ENCODE data around the gene SLC4A1. TPM values are rescaled to one million over a fixed set of nuclear protein-coding genes. Genes with fewer than 3 reads are reported as not detected.

Gene SLC4A1
- total RNA-seq, 4 donors from 2014 or later = 0.11 to 0.20 TPM; not detected in 2

DNA sequence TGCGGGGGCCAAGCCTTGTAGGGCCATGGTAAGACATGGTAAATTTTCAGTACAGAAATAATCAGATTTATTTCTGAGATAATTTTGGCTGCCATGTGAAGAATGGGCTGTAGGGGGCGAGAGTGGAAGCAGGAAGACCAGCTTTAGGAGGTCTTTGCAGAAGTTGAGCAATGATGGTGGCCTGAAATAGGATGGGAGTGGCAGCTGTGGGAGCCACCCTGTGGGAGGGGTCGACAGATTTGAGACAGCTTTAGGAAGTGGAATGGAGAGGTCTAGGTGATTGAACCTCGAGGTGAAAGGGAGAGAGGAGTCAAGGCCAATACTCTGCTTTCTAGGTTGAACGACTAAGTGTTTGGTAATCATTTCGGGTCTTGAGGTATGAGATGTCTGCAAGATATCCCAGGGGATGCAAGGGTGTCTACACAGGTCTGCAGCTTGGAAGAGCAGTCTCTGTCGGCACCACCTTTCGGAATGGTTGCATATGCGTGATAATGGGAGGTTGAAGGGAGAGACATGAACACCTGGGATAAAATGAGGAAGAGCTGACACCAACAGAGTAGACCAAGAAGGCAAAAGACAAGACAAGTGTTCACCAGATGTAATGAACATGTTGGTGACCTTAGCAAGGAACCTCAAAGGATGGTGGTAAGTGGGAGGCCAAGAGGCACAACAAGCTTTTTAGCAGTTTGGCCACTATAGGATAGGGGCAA lies 64.0 kb downstream of the SLC4A1 start:
- no peak overlapping the region for H3K27ac ChIP-seq
- peaks cover 0 to 6% of the 10 kb centered on the region in 2 donors for H3K4me1 ChIP-seq
- TF ChIP-seq, protein P1, sequence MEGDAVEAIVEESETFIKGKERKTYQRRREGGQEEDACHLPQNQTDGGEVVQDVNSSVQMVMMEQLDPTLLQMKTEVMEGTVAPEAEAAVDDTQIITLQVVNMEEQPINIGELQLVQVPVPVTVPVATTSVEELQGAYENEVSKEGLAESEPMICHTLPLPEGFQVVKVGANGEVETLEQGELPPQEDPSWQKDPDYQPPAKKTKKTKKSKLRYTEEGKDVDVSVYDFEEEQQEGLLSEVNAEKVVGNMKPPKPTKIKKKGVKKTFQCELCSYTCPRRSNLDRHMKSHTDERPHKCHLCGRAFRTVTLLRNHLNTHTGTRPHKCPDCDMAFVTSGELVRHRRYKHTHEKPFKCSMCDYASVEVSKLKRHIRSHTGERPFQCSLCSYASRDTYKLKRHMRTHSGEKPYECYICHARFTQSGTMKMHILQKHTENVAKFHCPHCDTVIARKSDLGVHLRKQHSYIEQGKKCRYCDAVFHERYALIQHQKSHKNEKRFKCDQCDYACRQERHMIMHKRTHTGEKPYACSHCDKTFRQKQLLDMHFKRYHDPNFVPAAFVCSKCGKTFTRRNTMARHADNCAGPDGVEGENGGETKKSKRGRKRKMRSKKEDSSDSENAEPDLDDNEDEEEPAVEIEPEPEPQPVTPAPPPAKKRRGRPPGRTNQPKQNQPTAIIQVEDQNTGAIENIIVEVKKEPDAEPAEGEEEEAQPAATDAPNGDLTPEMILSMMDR (IDR thresholded peaks at IDR 0.05 in 4 of 5, conservative IDR thresholded peaks at IDR 0.05 in 1 of 5) = peak; percentile 9 to 49 (median 42)
- TF ChIP-seq POLR2A (IDR thresholded peaks at IDR 0.05) = no peak
- peaks cover 0 to 24% of the 10 kb centered on the region in 2 donors for H3K36me3 ChIP-seq
- H3K27me3 ChIP-seq = no peaks in the 10 kb centered on the region
- in situ Hi-C loops (cut with MboI; ENCODE audit: low sequenced_read_pairs in 4 of 4) = loop anchor here (5.0 to 25.0 kb wide), 4 partner anchors 123 to 308 kb away; partner anchors contain the start of gene GPATCH8 (in 3 of the 4)
- intact Hi-C loops (cut with DNase I; ENCODE audit: low total_unique reads) = no loop called here
- no peak for DNase-seq
- no peak for ATAC-seq
- H3K9me3 ChIP-seq = no peaks in the 10 kb centered on the region
- H3K4me3 ChIP-seq = no peak overlapping the region

DNA sequence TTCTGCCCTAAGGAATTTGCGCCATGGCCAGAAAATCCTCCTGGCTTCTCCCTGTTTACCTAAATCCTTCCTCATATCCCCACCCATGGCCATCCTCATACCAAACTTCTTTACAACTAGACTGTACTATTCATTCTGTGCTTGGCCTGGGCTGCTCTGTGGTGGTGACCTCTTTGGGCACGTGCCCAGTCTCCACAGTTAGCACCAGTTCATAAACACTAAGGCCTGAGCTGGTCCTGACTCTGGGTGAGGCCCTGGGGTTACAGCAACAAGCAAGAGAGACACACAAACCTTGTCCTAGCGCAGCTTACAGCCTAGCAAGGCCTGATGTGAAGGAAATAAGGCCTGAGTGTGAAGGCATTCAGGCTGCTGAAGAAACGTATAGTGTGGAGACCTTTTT lies 65.2 kb downstream of the SLC4A1 start:
- in situ Hi-C loops (cut with MboI; ENCODE audit: low sequenced_read_pairs in 4 of 4) (loop anchor here (5.0 to 25.0 kb wide), 4 partner anchors 125 to 310 kb away; partner anchors contain the start of gene GPATCH8 (in 3 of the 4)), intact Hi-C loops (cut with DNase I; ENCODE audit: low total_unique reads) (no loop called here)
- no peak for DNase-seq
- peaks cover 0 to 13% of the 10 kb centered on the region in 2 donors for H3K36me3 ChIP-seq
- no peaks in the 10 kb centered on the region for H3K27me3 ChIP-seq
- TF ChIP-seq, protein P1 (IDR thresholded peaks at IDR 0.05 in 4 of 5, conservative IDR thresholded peaks at IDR 0.05 in 1 of 5) = no peak
- no peak for TF ChIP-seq POLR2A (IDR thresholded peaks at IDR 0.05)
- H3K4me1 ChIP-seq = peaks cover 9 to 15% of the 10 kb centered on the region in 2 donors
- no peaks in the 10 kb centered on the region for H3K9me3 ChIP-seq
- H3K4me3 ChIP-seq = no peak overlapping the region
- no peak for ATAC-seq
- peak overlapping the region in 2 of 4 donors; percentile 12 to 24 for H3K27ac ChIP-seq

DNA sequence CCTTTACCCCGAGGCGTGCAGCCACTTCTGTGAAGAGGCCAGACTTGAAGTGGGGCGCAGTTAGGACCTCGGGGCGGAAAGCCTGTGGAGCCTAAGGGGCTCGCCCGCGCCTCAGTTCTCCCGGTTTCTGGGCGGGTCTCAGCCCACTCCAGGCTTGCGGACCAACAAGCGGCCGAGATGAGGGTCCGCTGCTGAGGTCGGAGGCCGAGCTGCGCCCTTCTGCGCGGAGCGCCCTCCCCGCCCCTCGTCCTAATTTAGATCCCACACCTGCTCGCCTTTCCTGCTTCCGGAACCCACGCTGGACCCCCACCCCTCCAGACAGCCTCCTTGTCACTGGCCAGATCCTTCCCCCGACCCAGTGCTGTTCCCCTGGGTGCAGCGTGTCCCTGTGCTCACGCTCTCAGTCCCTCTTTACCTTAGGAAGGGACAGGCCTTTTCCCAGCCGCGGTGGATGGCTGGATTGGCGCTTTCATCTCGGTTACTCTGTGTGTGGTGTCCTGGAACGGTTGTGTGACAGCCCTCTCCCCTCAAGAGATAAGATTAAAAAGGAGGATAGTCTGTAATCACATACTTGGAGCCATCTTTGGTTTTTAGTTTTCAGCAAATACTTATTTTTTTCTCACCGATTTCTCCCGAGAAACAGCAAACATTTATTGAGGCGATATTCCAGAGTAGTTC lies 67.3 kb downstream of the SLC4A1 start:
- Histone ChIP-seq H3K4me1 (peaks cover 9 to 15% of the 10 kb centered on the region in 2 donors), H3K4me3 (peak overlapping the region; percentile 71 to 88 (median 84)), H3K27me3 (no peaks in the 10 kb centered on the region), H3K36me3 (peaks cover 0 to 16% of the 10 kb centered on the region in 2 donors), H3K9me3 (no peaks in the 10 kb centered on the region), H3K27ac (peak overlapping the region; percentile 94 to 98 (median 95))
- in situ Hi-C loops (cut with MboI; ENCODE audit: low sequenced_read_pairs in 4 of 4) = loop anchor here (5.0 to 25.0 kb wide), 4 partner anchors 127 to 312 kb away; partner anchors contain the start of gene GPATCH8 (in 3 of the 4)
- ATAC-seq (peak in 1 of 2 donors; percentile 9), DNase-seq (no peak)
- TF ChIP-seq POLR2A (IDR thresholded peaks at IDR 0.05) = no peak
- TF ChIP-seq, protein P1 (IDR thresholded peaks at IDR 0.05 in 4 of 5, conservative IDR thresholded peaks at IDR 0.05 in 1 of 5) = no peak
- intact Hi-C loops (cut with DNase I; ENCODE audit: low total_unique reads) = loop anchor here (1.0 kb wide), 2 partner anchors 14 to 18 kb away; partner anchors contain the start of gene TMUB2

DNA sequence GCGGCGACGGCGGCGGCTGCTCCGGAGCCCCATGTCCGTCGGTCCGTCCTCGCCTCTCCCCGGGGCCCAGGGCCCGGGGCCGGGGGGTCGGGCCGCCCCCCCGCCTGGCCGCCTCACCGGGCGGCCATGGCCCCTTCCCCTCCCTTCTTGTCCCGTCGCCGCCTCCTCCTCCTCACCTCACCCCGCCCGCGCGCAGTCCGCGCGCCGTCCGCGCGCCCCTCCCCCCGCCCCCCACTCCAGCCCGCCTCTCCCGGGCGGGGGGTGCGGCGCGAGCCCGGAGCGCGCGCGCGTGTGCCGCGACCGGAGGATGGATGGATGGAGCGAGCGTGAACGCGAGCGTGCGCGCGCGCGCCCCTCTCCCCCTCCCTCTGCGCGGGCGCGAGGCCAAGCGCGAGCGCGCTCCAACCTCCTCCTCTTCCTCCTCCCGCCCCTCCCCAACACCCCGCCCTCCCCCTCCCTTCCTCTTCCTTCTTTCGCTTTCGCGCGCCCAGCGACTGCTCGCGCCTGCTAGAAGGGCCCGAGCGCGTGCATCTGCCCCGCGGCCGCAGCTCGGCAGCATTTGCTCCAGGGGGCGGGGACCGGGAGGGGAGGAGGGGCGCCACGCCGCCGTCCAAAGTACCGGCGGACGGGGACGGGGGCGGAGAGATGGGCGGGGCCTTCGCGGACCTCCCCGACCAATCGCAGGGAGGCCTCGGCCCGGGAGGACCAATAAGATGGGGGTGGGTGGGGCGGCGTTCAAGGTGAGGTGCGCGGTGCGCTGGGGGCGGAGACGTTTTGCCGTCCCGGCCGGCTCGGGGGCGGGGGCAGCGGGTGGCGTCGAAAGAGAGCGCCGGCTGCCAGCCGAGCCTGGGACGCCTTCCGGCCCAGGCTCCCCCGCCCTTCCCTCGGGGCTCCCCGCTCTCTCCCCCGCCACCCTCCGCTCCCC lies 68.1 kb downstream of the SLC4A1 start, which contains the start of gene ATXN7L3:
Gene ATXN7L3, minus strand, starts transcription at position 332 of the 925 bp plus-strand sequence. CDS start 1,814 bp downstream, outside the sequence.
- Histone ChIP-seq H3K27ac (peak within 1 kb of the TSS; percentile 94 to 98 (median 95)), H3K27me3 (no peaks in the 10 kb centered on the region), H3K36me3 (peaks cover 0 to 24% of the 10 kb centered on the region in 2 donors), H3K9me3 (no peaks in the 10 kb centered on the region), H3K4me1 (peaks cover 9 to 15% of the 10 kb centered on the region in 2 donors), H3K4me3 (peak within 1 kb of the TSS; percentile 82 to 96 (median 86))
- ATAC-seq = peak; percentile 80 to 82
- peak; percentile 99 for DNase-seq
- in situ Hi-C loops (cut with MboI; ENCODE audit: low sequenced_read_pairs in 4 of 4) = loop anchor here (5.0 to 25.0 kb wide), 4 partner anchors 127 to 312 kb away; partner anchors contain the start of gene GPATCH8 (in 3 of the 4)
- intact Hi-C loops (cut with DNase I; ENCODE audit: low total_unique reads) = loop anchor here (1.0 kb wide), 2 partner anchors 14 to 18 kb away; partner anchors contain the start of gene TMUB2
- TF ChIP-seq POLR2A (IDR thresholded peaks at IDR 0.05) = peak; percentile 59 to 65
- TF ChIP-seq, protein P1 (IDR thresholded peaks at IDR 0.05 in 4 of 5, conservative IDR thresholded peaks at IDR 0.05 in 1 of 5) = no peak
